HG02759 (cell line): Measurements from ENCODE around the gene ZNF30.
"Not testable (repeated sequence)": the region's sequence is repeated elsewhere in the genome, so short reads cannot be mapped to it uniquely, and the experiment has no call there.

Source experiments
- ATAC-seq: cut with Tn5 transposase; IDR thresholded peaks from one replicate; pipeline ENCODE4 v1.9.1; 2021; ENCODE audit warnings: mild to moderate bottlenecking, moderate library complexity; ENCODE audit not compliant: unreplicated experiment

Gene ZNF30

DNA sequence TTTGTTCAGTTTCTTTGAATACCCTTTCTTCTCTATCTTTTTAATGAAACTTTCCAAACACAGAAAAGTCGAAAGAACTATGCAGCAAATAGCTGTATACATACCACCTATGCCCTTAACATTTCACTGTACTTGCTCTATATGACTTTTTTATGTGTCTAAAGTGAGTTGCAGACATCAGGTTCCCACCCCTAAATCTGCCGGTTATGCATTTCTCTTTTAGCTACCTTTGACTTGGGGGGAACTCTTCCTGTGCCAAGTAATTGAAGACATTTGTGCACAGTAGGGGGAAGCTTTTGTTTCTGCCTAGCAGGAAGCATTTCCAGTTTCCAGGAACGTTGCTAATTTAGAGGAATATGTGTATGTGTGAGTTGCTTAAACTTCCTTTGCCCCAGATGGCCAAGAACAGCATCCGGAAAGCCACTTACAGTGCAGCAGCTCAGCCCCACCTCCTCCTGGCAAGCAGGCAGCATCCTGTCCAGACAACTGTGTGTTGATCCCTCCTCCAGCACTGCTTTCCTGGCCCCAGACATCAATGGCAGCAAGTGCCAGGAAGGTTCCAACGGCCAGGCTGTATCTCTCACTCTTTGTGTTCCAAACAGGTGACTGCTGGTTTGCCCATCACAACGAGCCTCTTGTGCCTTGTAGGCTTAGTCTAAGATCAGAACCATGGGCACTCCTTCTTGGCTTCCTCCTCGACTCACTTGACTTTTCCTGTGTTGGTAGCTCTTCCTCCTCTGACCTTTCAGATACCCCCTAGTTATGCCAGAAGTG is 58.7 kb downstream of the ZNF30 start:
- ATAC-seq = no peak

DNA sequence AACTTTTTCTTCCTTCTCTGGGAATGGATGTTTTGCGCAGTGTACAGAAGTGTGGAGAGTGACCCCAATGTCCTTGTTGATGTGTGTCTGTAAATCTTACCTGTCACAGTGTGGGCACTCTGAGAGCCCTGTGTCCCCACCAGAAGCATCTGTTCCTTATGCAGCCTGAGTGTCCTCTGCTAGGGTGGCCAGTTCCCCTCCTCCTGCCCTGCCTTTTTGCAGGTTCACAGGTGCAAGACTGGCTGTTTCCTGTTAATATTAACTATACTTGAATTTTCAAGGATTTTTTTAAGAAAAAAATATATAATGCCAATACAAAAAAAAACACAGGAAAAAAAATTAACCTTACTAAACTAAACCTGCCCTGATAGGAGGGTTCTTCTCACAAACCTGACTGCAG is 61.4 kb downstream of the ZNF30 start:
- no peak for ATAC-seq

DNA sequence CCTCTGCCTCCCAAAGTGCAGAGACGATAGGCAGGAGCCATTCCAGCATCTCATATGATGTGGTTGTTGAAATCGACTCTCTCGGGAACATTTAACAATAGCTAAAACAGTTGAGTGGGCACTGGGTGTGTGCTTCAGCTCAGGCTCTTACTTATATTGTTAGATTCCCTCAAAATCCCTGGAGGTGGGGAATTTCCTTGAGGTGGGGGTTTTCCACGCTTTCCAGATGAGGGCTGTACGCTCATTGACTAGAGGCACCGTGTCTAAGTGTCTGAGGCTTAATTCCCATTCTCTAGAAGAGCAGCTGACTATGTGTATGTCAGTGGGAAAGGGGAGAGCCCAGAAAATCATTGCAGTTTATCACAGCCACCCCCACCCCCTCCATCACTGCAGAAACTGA is 62.6 kb downstream of the ZNF30 start:
- ATAC-seq = no peak

DNA sequence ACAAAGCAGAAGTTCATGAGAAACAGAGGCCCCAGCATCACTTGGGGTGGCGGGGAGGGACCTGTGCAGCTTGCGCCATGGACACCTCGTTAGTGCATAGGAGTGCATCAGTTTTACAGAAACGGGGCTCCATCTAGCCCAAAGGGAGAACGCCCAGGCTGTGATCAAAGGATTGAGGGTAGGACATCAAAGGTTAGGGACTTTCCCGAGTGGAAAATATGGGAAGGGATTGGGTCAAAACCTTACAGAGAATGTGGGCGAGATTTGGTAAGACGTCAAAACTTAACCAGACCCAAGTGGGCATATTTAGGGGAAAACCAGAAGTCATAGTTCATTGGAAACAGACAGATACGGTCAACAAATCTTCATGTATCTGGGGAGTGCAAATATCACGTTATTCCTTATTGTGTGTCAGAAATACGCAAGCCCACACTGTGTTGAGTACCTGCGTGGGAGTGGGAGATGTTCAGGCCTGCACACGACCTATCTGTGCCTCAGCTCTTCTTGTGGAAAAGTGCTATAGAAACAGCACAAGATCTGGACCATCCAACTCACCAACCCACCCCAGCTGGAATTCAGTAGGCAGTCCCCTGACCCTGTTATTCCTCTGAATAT is 64.0 kb downstream of the ZNF30 start:
- ATAC-seq = no peak

DNA sequence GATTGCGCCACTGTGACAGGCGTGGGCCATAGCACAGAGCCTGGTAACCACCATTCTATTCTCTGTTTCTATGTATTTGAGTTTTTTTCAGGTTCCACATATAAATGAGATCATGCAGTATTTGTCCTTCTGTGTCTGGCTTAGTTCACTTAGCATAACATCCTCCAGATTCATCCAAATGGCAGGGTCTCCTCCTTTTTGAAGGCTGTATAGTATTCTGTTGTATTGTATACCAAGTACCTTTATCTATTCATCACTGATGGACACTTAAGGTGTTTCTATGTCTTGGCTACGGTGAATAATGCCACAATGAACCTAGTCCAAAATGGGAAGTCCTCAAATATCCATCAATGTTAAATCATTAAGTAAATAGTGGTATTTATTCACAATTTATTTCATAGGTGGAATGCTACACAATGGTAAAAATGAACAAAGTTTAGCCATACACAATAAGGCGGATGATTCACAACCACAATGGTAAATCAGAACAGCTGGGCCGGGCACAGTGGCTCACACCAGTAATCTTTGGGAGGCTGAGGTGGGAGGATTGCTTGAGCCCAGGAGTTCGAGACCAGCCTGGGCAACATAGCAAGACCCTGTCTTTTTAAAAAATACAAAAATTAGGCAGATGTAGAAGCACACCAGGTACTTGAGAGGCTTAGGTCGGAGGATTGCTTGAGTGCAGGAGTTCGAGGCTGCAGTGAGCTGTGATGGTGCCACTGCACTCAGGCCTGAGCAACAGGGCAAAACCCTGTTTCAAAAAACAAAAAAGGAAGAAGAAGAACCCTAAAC is 65.0 kb downstream of the ZNF30 start:
- no peak for ATAC-seq

DNA sequence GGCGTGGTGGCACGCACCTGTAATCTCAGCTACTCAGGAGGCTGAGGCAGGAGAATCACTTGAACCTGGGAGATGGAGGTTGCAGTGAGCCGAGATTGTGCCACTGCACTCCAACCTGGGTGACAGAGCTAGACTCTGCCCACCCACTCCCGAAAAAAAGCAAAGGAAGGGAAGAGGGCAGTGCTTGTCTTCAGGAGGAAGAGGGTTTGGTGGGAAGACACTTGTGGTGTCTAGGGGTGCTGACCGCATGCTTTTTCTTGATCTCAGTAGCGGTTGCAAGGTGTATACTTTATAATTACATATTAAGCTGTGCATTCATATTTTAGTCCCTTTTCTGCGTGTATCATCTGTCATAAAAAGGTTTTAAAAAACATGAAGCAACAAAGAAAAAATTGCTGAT is 65.9 kb downstream of the ZNF30 start:
- not testable (repeated sequence) for ATAC-seq

DNA sequence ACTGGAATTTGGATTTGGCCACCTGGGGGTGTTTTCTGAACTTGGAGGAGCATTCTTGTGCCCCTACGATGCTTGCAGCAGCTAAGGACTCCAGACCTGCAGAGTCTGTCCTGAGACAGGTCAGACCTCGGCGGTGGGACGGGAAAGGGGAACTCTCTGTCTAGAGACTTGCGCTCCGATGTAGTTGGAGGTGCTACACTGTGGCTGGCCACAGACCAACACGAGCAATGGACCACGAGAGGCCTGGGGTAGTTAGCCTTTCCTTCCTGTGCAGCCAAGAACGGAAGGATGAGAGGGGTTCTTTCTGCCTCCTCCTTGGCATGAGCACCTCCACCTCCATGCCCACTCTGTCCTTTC is 67.6 kb downstream of the ZNF30 start:
- no peak for ATAC-seq
